DMS 273 (cell line): Measurements from ENCODE around the gene CEP85L.

Experiments used
- DNase-seq: peaks from one replicate; lab custom pipeline; 2025; ENCODE audit not compliant: unreplicated experiment; lab: John Stamatoyannopoulos, UW

CEP85L gene

GRCh38 chr6:118504611-118505010 lies 146.8 kb downstream of the CEP85L start:
- peak; percentile 6 for DNase-seq

- DNase-seq = peak; percentile 54
These were observed 149.2 kb downstream of the CEP85L start for GRCh38 chr6:118502169-118502568.

- DNase-seq = peak; percentile 34
These were observed 149.6 kb downstream of the CEP85L start for GRCh38 chr6:118501765-118502164.

GRCh38 chr6:118501099-118501498 lies 150.3 kb downstream of the CEP85L start:
- DNase-seq = no peak

- peak; percentile 5 for DNase-seq
These were observed 151.0 kb downstream of the CEP85L start for GRCh38 chr6:118500130-118501015.

GRCh38 chr6:118495485-118496280 lies 155.7 kb downstream of the CEP85L start:
- DNase-seq = no peak

GRCh38 chr6:118494091-118494490 lies 157.3 kb downstream of the CEP85L start:
- no peak for DNase-seq

- no peak for DNase-seq
These were observed 161.4 kb downstream of the CEP85L start for GRCh38 chr6:118489990-118490389.

GRCh38 chr6:118488631-118489030 lies 162.8 kb downstream of the CEP85L start:
- DNase-seq = no peak

- DNase-seq = no peak
These were observed 165.5 kb downstream of the CEP85L start for GRCh38 chr6:118485601-118486550.

- DNase-seq = no peak
These were observed 174.8 kb downstream of the CEP85L start for GRCh38 chr6:118476551-118476950.

- DNase-seq = no peak
These were observed 178.1 kb downstream of the CEP85L start for GRCh38 chr6:118473266-118473665.

GRCh38 chr6:118469468-118469867 lies 181.9 kb downstream of the CEP85L start:
- DNase-seq = no peak

- peak; percentile 13 for DNase-seq
These were observed 182.5 kb downstream of the CEP85L start for GRCh38 chr6:118468682-118469465.

GRCh38 chr6:118467181-118467580 lies 184.2 kb downstream of the CEP85L start:
- no peak for DNase-seq

- DNase-seq = no peak
These were observed 186.8 kb downstream of the CEP85L start for GRCh38 chr6:118464620-118465019.

GRCh38 chr6:118460958-118461470 lies 190.4 kb downstream of the CEP85L start:
- DNase-seq = no peak

- DNase-seq = no peak
These were observed 194.4 kb downstream of the CEP85L start for GRCh38 chr6:118456982-118457381.

GRCh38 chr6:118451839-118452238 lies 199.6 kb downstream of the CEP85L start:
- no peak for DNase-seq

GRCh38 chr6:118444796-118445195 lies 206.6 kb downstream of the CEP85L start:
- no peak for DNase-seq
